AG09319 (cell line): ENCODE data around the gene RALGPS2.
"Not testable (repeated sequence)": the region's sequence is repeated elsewhere in the genome, so short reads cannot be mapped to it uniquely, and the experiment has no call there.

ENCODE experiments used
- DNase-seq: peaks from one replicate; pipeline ENCODE4 v3.0.0-alpha.2; 2010; ENCODE audit warnings: low read depth; ENCODE audit errors: extremely low read depth
- TF ChIP-seq, protein P1 (sequence below): IDR thresholded peaks from 2 replicates; pipeline ENCODE4 v1.5.1; 2011; ENCODE audit warnings: low read depth, mild to moderate bottlenecking, inconsistent platforms, low read length, moderate library complexity

The RALGPS2 gene

DNA sequence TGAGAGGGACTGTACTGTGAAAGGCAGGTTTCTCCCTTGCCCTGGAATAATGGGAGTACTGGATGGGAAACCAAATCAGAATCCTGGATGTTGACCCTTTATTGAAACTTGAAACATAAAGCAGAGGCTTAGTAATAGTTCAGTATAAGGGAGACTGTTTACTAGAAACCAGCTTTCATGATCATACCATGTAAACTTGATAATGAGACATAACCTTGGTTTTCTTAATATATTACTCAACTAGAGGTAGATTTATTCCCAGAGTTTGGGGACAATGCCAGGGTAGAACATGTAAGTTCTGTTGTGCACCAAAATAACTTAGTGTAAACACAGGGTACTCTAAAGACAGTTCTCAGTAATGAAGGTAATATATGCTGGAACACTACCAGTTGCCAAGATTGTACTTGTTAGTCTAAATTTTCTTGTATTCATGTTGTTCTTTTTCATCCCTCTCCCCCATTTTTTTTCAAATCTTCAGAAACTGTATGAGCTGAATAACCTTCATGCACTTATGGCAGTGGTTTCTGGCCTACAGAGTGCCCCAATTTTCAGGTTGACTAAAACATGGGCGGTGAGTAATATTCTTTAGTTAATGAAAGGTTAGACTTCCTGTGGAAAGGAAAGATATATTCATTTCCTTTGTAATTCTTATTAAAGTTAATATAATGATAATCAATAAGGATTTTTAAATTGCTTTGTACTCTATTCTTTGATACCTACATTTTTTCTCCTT, 96.3 kb downstream of the RALGPS2 start:
- DNase-seq: no peak
- TF ChIP-seq, protein P1, sequence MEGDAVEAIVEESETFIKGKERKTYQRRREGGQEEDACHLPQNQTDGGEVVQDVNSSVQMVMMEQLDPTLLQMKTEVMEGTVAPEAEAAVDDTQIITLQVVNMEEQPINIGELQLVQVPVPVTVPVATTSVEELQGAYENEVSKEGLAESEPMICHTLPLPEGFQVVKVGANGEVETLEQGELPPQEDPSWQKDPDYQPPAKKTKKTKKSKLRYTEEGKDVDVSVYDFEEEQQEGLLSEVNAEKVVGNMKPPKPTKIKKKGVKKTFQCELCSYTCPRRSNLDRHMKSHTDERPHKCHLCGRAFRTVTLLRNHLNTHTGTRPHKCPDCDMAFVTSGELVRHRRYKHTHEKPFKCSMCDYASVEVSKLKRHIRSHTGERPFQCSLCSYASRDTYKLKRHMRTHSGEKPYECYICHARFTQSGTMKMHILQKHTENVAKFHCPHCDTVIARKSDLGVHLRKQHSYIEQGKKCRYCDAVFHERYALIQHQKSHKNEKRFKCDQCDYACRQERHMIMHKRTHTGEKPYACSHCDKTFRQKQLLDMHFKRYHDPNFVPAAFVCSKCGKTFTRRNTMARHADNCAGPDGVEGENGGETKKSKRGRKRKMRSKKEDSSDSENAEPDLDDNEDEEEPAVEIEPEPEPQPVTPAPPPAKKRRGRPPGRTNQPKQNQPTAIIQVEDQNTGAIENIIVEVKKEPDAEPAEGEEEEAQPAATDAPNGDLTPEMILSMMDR: no peak

DNA sequence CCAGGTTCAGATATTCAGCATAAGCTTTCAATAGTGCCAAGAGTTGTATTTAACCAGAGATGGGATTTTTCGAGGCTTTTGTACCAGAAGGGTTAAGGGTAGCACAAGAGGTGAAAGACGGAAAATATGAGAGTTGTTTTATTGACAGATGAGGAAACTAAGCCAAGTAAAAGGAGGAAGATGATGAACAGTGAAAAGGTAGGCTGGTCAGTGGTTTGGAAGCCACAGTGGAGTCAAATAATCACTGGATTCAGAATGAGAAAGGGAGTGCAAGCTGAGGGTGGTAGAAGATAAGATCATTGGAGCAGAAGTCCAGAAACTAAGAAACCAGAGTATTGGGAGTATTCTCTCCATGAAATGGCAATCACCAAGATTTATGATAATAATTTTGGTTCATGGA, 100.1 kb downstream of the RALGPS2 start:
- DNase-seq: no peak
- TF ChIP-seq, protein P1: no peak

DNA sequence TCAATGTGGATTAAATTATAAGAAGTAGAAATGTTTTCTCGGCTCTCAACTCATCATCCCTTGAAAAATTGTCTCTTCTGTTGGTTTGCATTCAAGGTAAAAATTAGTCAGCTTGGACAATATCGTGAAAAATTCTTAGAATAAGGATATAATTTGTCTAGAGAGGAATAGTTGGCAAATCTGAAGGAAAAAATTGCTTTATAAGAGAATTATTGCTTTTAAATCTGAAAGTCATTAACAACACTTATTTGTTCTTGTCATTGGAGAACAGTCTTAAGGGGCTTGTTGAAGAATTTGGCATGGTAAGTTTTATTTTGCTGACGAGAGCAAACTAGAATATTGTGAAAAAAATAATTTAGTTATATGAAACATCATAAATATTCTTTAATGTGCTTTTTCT, 119.4 kb downstream of the RALGPS2 start:
- TF ChIP-seq, protein P1: no peak
- no peak for DNase-seq

DNA sequence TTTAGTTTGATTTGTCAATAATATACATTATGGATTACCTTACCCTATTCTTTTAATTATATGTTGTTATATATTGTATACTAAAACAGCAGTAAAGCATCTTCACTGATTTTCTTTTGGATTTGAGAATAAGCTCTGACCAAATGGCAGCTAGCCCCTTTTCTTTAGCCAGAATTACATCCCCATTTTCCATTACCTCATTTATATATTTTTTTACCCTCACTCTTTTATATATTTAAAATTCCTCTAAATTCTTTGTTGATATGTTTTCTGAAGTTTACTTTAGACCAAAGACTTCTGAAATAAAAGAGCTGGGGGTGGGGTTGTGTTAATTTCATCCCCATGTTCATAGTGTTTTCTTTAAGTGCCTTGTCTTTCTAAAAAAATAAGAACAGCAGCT, 121.3 kb downstream of the RALGPS2 start:
- TF ChIP-seq, protein P1: no peak

DNA sequence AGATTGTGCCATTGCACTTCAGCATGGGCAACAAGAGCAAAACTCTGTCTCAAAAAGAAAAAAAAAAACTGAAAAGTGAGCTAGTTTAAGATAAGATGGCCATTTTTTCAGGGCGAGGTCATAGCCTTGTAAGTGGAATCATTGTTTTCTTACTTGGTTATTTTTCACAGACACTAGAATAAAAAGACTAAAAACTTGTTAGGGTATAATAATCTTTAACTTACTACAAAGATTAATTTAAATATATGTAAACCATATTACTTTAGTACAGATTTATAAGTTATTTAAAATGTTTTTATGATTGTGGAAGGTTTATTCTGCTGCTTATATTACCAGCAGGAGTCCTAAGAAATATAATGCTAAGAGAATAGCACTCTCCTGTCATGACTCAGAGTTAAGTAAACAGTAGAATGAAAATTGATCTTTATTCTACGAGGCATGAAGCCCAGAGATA, 122.4 kb downstream of the RALGPS2 start:
- no peak for DNase-seq
- TF ChIP-seq, protein P1: no peak

More for the DNA sequence above, 121.3 kb downstream of the RALGPS2 start:
- no peak for DNase-seq

DNA sequence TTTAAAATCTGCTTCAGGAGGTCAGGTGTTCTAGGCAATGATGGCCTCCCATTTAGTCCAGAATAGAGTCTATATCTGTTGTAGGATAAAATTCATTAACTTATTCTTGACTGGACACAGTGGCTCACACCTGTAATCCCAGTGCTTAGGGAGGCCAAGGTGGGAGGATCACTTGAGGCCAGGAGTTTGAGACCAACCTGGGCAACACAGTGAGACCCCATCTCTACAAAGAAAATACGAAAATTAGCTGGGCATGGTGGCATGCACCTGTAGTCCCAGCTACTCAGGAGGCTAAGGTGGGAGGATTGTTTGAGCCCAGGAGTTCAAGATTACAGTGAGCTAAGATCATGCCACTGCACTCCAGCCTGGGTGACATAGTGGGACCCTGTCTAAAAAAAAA, 122.9 kb downstream of the RALGPS2 start:
- DNase-seq: not testable (repeated sequence)

DNA sequence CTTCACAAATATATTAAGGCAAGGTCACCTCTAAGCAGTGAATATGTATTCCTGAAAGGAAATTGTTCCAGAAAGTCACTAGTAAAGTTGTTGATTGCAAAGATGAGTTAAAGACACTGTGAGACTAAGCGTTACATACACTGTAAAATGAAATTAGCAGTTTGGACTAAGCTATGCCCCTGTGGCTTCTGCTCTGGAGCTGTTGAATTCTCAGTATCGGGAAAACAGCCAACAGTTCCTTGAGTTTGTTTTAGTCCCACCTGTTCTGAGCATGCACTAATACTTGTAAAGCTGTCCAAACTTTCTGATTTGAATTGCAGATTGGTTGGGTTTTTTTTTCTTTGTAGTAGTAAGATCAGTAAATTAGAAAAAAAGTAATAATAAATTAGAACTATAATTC, 124.9 kb downstream of the RALGPS2 start:
- TF ChIP-seq, protein P1: no peak

DNA sequence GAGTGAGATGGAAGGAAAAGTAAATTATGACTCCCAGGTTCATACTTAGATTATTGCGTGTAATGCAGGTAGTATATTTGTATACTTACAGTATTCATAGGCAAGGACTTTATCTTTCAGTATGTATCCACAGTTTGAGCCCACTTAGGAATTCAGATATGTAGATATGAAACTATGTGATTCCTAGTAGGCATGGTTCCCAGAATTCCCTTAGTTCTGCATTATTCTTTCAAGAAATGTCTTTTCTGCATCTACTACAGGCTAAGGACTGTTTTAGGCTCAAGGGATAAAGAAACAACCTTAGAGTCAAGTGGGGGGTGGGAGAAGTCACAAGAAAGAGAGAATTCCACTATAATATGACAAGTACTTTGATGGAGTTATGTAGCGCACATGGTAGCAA, 132.1 kb downstream of the RALGPS2 start:
- DNase-seq: no peak

More for the DNA sequence above, 124.9 kb downstream of the RALGPS2 start:
- DNase-seq: no peak

More for the DNA sequence above, 132.1 kb downstream of the RALGPS2 start:
- TF ChIP-seq, protein P1: no peak
